GM19397 (cell line): ENCODE results near the gene PROX2.

Source experiments
- ATAC-seq: cut with Tn5 transposase; IDR thresholded peaks from one replicate; pipeline ENCODE4 v1.9.1; 2021; ENCODE audit warnings: mild to moderate bottlenecking, moderate library complexity; ENCODE audit not compliant: unreplicated experiment

PROX2 gene

GRCh38 chr14:74909911-74910310, 34.0 kb upstream of the PROX2 start:
- ATAC-seq: no peak

- no peak for ATAC-seq
These were observed 33.6 kb upstream of the PROX2 start for GRCh38 chr14:74909501-74909900.

- ATAC-seq: no peak
These were observed 33.0 kb upstream of the PROX2 start for GRCh38 chr14:74908861-74909341.

DNA sequence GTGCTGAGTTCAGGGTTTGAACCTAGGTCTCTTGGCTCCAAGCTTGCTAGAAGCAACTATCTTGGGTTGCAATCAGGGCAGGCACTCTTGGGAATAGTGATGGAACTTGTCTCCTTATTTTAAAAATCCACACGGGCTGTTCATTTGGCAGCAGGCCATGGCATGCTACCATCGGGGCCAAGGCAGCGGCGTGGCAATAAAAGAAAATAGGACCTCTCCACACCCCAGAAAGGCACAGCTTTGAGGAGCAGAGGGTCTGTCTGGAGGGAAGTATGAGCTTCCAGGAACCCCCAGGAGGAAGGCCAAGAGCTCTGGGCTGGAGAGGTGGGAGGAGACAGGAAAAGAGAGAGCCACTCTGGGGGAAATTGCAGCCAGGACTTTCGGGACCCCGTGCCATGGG, 31.8 kb upstream of the PROX2 start:
- no peak for ATAC-seq

DNA sequence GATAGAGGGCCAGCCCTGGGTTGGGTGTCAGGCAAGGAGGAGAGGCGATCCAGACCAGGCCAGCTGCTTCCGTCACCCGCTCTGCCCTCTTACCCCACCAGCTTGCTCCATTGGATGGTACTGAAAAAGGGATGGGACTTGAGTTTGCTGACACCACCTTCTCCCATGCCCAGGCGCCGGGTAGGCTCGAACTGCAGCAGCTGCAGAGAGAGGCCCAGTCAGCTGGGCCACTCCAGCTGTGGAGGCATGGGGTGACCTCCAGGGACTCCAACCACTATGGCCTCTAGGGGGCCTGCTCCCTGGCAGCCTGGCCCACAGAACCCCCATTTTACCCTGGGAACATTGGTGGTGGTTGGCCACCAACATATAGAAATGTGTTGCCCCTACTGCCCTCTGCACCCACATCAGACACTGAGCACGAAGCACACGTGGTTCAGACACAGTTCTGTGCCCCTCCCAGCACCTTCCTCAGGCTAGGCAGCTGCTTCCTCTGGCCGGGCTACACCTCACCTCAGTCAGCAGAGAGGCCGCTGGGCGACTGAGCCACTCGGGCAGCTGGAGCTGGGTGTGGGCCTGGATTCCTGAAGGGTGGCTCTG, 31.1 kb upstream of the PROX2 start:
- ATAC-seq: no peak

- no peak for ATAC-seq
These were observed 29.7 kb upstream of the PROX2 start for GRCh38 chr14:74905595-74906142.

DNA sequence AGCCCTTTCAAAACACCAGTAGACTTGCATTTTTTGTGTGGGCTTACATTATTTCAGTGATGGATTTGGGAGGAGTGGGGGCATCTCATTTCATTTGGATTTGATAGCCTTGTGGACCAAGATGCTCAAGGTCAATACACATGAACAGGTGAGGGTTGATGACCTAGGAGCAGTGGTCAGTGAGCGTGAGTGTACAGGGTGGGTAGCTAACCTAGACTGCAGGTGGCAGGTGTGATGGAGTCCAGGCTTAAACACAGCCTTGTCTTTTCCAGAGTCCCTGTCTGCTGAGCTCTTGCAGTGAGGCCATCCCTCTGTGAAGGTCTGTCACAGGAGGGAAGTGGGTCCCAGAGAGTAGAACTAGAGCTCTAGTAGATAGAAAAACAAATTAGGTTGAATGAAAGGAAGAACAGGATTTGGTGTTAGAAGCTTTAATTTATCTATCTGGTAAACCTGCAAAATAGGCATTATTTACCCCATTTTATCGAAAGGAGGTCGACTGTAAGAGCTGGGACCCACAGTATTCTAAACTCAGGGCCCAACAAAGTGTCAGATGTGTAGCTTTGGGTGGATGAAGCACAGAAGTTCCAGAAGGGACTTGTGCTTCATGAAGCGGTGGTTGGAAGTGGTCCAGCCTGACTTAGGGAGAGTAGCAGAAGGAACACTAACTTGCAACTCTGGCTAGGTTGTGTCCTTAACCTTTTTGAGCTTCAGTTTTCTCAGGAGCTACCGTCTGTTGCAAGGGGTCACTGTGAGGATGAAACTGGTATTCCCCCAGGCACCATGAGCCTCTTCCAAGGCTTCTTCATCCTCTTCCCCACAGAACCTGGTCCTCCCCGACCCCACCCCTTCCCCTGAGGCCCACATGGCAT, 28.9 kb upstream of the PROX2 start:
- no peak for ATAC-seq

GRCh38 chr14:74902941-74903705, 27.2 kb upstream of the PROX2 start:
- no peak for ATAC-seq

DNA sequence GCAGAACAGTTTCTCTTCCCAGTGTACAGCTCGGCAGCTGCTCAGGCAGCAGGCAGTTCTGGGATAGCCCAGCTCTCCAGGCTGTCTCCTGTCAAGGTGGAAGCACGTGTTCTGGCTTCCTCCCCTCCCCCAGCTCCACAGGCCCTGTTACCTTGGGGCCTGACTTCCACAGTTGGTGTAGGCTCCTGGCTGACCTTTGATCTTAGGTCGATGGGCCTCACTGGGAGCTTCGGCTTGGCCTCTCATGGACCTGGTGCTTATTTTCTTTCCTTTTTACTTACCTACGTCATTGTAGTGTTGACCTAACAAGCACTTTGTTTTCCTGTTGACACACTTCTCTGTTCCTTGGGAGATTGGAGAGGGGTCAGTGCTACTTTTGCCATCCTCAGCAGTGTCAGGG, 22.7 kb upstream of the PROX2 start:
- ATAC-seq: no peak

- ATAC-seq: no peak
These were observed 22.1 kb upstream of the PROX2 start for GRCh38 chr14:74898083-74898482.

DNA sequence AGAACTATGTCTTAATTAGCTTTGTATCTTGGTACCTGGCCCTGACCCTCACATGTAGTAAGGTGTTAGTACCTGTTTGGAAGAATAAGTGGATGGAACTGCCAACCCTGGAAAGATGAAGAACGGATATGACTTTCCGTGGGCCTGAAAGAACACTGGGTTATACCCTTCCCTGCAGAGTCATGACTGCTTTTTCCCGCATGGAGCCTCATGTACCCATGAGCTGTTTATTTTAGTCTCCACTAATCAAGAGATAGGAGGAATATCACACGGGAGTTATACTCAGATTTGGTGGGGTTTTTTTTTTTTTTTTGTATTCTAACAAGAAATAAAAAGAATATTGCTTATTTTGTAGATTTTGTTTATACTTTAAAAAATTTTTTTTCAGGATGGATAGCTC, 21.7 kb upstream of the PROX2 start:
- ATAC-seq: no peak

GRCh38 chr14:74896400-74896799, 20.5 kb upstream of the PROX2 start:
- no peak for ATAC-seq

DNA sequence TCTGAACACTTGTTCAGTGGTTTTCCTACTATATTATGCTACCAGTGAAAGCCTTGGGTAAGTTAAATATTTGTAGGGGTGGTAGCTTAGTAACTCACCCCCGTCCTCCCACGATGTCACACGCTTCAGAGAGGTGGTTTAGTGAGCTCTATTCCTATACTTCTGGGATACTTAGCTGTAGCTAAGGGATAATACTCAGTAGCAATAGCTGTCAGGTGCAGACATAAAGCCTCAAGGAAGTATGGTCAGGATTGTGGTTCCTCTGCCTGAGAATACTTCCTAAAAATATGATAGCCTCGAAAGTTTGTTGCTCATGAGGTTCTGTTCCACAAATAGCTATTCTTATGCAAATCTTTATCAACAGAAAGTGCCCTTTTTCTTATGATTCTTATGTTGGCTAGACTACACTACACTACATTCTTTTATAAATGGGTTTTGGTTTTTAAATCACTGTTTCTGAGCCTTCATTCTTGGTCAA, 17.7 kb upstream of the PROX2 start:
- ATAC-seq: peak; percentile 51

GRCh38 chr14:74892745-74893144, 16.8 kb upstream of the PROX2 start:
- no peak for ATAC-seq

- ATAC-seq: no peak
These were observed 15.9 kb upstream of the PROX2 start for GRCh38 chr14:74891870-74892269.

DNA sequence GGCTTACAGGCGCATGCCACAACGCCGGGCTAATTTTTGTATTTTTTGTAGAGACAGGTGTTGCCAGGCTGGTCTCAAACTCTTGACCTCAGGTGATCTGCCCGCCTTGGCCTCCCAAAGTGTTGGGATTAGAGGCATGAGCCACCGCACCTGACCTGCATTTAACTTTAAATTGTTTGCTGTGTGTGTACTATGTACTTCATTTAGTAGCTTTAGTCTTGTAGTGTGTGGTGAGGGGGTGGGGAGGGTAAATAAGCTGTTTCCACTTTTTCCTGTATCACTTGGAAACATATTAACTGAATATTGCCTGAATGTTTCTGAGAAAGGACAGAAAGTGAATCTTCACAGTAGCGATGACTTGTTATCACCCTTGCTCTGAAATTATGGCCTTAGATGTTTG, 14.3 kb upstream of the PROX2 start:
- no peak for ATAC-seq

DNA sequence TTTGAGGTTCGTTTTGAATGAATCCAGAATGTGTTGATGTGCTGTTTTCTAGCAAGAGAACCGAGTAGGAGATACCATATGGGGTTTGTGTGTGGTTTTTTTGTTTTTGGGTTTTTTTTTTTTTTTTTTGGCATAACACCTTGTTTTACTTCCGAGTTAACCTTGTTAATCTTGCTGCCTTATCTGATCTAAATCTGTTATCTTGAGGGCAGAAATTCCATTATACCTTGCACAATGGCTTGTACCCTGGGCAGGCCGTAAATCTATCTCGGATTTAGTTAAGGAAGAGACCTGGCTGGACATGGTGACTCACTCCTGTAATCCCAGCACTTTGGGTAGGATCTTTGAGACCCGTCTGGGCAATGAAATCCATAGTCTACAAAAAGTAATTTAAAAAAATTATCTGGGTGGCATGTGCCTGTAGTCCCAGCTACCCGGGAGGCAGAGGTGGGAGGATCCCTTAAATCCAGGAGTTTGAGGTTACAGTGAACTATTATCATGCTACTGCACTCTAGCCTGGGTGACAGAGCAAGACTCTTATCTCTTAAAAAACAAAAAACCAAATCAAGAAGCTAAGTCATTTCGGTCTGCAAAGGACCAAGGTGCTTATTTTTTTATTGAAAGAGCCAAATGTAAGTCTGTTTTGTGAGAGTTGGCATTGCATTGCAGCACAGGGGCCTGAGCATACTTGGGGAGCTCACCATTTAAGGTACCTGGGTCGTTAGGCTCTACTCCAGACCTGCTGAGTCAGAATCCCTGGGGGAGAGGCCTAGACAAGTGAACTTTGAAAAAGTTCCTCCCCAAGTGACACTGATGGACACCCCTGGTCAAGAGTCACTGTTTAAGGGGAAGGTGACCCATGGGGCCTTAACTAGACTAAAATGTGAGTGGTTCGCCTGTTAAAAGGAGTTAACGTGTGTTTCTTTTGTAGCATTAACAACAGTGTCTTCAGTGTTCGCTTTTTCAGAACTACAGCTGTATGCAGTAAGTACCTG, 12.5 kb upstream of the PROX2 start:
- no peak for ATAC-seq

DNA sequence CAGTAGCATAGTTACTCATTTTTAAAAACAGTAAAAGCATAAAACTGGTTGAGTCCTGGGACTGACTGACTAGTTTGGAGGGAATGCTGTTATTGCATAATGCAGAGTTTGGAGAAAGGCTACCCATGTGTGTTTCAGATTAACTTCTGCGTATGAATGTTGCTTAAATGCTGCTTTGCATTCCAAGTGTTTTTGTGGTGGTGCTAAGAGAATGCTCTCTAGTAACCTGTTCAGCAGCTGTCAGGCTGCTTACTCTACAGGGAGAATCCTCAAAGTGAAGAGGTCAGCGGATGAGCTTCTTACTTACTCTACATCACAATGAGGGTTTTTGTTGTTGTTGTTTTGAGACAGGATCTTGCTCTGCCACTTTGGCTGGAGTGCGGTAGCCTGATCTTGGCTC, 10.1 kb upstream of the PROX2 start:
- no peak for ATAC-seq

DNA sequence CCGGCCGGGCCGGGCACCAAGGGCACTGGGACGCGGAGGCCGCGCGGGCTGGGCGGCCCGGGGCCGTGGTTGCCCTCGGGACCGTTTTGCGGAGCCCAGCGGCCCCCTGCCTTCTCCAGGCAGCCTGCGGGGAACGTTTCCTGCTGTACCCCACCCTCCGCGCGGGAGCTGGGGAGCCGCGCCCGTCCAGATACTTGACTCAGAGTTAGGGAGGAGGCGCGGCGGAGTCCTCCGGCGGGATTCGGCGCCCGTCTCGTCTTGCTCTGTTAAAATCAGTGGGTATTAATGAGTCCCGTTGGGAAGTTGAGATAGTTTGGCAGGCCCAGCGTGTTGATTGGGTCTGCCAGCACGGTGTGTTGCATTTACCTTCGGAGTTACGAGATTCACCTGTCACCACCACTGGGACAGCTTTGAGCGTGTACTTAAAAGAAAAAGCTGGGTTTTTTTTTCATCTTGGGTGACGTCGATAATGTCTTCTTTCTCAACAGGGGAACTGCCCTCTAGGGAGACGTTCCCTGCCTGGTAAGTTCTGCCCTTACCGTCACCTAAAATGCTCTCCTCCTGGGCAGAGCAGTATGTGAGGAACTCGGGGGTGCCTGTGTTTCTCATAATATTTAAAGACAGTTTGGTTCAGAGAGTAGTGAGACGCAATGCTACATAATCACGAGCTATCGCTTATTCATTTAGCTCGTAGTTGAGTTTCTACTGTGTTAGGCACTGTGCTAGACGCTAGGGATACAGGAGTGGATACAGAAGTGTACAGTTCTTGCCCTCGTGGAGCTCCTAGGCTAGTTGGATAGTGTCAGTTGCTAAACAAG, 6.4 kb upstream of the PROX2 start:
- peak; percentile 38 for ATAC-seq
